GM20431 (cell line): ENCODE results near the gene GPC6.
"Not testable (repeated sequence)": the region's sequence is repeated elsewhere in the genome, so short reads cannot be mapped to it uniquely, and the experiment has no call there.

Experiments
- in situ Hi-C: fragments of 300-500 bp; cut with MseI, MboI; formaldehyde crosslinking; loops from one replicate; pipeline ENCODE4 v1.15.0; 2020; ENCODE audit warnings: low sequenced_read_pairs; ENCODE audit not compliant: unreplicated experiment

GPC6 gene

DNA sequence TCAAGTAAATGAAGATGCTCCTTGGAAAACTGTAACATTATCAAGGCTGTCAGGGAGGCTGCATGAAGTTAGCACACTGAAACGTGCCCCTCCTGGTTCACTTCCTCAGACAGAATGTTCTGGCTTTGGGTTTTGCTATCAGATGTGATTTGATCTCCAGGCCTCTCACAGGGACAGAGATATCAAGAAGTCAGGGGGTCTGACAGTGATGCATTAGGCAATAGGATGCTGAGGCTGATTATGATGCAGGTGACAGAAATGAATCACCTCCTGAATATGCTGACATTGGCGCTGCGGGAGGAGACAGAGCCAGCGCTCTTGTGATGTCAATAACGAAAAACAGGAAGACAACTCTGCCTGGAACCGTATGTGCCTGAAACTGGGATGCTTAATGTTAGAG, 974.4 kb downstream of the GPC6 start:
- in situ Hi-C loops = no loop called here

DNA sequence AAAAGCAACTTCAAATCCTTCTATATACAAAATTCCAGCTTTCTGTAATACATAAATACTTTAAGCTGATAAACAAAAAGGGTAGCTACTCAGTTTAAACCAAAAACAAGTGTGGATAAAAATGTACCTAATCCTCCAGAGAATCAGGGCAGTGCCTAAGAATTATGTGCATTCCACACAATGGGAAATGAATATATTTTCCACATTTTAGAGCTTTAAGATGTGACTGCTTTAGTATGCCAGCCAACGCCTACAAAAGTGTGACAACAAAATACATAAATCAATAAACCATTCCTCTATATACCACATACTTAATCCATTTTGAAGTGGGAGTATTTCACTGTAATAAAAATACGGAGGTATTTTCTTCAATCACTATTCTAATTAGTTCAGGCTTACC, 977.6 kb downstream of the GPC6 start:
- in situ Hi-C loops = no loop called here

DNA sequence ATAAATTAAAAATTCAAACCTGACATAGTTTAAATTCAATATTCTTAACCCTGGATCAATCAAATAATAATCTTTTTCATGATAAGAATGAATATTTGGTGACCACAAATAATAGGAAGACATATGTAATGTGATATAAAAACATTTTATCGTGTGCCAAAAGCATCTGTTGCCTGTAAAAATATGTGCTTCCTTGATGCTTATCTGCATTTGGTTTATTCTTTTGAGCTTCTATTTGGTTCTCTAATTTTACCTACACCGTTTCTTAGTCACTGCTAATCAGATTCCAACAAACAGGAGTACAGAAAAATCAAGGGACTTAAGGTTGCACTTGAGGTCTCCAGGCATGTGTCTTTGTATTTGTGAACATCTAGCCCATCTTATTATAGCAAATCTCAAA, 978.3 kb downstream of the GPC6 start:
- in situ Hi-C loops = no loop called here

DNA sequence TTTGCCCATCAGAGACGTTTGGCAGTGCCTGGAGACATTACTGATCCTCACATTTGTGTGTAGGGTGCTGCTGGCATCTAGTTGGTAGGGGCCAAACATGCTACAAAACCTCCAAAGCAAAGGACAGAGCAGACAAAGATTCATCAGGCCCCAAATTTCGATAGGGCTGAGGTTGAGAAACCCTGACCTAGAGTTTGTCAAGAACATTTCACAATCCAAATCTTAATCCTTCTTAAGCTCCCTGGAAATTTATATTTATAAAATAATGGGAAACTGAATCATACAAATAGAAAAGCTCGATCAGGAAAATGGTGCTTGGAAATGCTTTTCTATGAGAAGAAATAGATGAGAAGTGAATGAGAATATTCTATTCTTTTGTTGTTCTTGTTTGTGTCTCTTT, 979.3 kb downstream of the GPC6 start:
- in situ Hi-C loops = no loop called here

DNA sequence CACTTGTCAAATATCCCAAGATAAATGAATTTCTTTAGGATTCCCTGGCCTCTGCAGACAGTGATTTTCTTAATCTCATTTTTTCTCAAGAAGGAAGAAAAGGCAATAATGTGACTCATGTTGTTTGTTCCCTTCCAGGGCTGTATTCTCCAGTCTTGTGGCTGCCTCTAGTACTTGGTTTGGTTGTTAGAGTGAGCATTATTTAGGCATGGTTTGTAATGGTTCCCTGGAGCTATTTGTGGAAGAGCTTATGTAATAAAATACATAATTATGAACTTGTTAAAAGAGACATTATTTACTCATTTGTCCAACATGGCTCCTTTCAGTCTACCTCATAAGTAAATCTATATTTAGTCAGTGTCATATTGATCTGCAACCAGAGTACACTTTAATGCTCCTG, 982.5 kb downstream of the GPC6 start:
- in situ Hi-C loops = no loop called here

DNA sequence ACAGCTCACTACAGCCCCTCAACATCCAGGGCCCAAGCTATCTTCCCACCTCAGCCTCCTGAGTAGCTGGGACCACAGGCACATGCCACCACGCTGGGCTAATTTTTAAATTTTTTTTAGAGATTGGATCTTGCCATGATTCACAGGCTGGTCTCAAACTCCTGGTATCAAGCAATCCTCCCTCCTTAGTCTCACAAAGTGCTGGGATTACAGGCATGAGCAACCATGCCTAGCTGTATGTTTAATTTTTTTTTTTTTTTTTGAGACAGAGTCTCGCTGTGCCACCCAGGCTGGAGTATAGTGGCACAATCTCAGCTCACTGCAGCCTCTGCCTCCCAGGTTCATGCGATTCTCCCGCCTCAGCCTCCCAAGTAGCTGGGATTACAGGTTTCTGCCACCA, 983.3 kb downstream of the GPC6 start:
- in situ Hi-C loops = not testable (repeated sequence)

DNA sequence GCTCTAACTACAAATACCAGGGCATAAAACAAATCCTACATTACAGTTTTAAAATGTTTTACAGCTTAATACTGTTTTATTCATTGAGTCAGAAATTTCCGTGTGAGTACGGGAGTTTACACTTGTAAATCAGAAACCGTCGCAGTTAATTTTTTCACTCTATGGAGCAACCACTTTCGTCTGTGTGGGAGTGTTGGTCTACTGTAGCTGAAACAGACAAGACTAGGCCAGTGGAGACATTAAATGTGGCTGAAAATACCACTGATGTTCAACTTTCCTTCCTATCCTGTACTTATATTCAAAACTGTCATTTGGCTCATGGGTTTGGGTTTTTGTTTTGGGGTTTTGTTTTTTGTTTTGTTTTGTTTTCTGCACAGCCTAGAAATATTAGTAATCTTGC, 984.2 kb downstream of the GPC6 start:
- in situ Hi-C loops = no loop called here

DNA sequence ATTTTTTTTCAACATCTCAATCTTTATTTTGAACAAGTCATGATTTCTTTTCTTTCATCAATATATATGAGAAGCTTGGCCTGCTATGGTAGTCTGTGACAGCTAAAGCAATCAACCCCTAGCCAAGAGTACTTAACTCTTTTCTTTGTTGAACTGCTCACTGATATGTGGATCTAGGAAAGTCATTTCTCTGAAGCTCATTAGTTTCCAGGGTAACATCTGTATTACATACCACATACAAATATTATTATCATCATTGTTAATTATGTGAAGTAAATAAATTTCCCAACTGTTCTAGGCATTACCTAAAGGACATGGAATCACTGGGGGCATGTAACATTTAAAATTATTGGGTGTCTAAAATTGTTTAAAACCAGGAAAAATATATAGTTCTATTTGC, 985.6 kb downstream of the GPC6 start:
- in situ Hi-C loops = no loop called here

DNA sequence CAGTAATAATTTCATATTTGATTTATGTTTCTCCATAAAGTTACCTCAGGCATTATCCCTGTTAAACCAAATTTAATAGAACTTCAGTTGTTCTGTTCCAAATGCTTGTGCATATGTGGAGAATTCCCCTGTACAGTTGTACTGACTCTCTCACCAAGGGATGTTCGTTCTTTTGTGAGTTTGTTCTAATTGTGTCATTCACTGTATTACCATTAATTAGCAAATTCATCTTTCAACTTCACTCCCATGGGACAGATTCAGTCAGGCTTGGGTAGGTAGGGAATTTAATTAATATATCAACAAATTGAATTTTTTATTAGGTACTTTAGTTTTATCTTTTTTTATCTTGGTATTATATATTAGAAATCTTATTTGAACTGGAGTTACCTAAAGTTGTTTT, 987.5 kb downstream of the GPC6 start:
- in situ Hi-C loops = no loop called here

DNA sequence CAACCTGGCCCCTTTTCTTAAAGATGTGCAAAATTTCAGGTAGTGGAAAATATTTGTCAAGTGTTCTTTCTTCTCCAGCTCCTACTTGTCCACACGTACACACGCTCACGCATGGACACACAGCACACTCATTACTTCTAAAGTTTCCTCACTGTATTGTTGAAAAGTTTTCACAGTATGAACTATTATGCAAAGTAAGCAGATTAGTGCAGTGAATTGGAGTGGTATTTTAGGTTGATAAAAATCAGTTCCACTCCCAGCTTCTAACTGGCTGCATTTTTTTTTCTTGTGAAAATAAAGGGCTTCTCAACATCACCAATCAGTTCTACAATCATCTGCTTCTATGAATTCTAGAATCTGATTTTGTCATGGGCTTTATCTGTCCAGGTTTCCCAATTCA, 988.4 kb downstream of the GPC6 start:
- in situ Hi-C loops = no loop called here

DNA sequence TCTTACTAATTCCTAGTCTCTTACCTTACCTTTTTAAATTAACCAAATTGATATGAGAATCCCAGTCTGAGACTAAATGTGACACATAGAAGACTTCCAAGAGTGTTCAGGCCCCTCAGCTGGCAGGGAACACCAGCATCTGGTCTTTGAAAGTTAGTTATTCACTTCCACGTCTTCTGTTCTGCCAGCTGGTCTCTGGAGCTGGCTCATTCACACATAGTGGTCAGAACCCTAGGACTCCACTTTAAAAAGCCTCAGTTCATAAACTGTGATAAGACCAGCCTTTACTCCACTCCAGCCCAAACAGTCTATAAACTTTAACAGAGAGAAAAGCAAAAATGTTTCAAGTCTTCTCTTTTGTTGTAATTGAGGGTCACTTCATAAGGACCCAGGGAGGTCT, 989.9 kb downstream of the GPC6 start:
- in situ Hi-C loops = no loop called here

DNA sequence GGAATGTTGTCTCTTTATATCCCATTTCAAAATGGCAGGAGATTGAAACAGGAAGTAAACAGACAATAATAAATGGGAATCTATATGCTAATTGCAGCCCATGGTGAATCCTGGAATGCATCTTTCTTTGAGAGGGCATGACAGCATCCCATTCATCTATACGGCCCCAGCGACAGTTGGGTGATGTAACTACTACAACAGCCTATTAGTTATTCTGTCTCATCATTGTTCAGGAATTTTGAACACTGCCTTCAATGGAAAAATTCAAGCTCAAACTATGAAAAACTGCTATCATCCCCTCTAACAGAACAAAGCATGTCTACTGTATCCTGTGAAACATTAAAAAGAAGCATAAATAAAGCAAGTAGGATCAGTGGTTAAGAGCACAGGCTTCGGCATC, 990.8 kb downstream of the GPC6 start:
- in situ Hi-C loops = no loop called here

DNA sequence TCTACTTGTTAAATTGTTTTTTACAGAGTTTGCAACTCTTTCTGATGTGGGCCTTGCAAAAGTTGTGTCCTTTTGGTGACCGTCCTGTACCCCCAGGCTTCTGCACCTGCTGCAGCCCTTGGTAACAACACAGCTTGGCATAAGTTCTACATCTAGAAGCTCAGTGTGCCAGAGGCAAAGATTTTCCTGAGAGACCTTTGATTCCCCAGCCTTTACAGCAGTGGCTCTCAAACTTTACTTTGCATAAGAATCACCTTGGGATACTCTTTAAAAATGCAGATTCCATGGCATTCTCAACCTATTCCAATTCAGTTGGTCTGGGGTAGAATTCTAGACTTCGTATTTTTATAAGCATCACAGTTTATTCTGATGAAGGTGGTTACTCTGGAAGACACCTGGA, 991.9 kb downstream of the GPC6 start:
- in situ Hi-C loops = no loop called here

DNA sequence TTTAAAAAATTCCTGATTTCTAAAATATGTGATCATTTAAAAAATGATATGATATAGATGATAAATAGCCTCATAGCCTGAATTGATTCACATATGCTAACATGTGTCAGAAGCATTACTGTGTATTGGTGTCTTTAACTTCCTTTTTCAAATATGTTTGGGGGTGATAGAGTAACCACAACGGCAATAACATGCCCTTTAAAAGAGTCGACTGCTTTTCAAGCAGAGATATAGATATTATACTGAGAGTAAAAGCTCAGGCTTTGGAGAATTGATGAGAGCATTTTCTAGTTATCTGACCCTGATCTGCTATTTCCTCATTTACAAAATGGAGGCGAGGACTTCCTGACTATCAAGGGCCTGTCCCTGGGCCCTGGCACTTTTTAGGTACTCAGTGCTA, 992.3 kb downstream of the GPC6 start:
- in situ Hi-C loops = no loop called here

DNA sequence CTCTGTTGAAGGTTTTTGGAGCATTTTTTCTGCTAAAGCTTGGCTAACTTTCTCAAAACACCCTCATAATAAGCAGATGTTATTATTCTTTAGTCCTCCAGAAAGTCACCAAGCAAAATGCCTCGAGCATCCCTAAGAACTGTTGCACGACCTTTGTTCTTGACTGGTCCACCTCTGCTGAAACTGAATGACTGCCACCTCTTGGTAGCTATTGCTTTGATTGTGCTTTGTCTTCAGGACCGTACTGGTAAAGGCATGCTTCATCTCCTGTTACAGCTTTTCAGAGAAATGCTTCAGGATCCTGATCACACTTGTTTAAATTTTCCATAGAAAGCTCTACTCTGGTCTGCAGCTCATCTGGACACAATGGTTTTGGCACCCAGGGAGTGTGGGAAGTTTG, 998.1 kb downstream of the GPC6 start:
- in situ Hi-C loops = no loop called here

DNA sequence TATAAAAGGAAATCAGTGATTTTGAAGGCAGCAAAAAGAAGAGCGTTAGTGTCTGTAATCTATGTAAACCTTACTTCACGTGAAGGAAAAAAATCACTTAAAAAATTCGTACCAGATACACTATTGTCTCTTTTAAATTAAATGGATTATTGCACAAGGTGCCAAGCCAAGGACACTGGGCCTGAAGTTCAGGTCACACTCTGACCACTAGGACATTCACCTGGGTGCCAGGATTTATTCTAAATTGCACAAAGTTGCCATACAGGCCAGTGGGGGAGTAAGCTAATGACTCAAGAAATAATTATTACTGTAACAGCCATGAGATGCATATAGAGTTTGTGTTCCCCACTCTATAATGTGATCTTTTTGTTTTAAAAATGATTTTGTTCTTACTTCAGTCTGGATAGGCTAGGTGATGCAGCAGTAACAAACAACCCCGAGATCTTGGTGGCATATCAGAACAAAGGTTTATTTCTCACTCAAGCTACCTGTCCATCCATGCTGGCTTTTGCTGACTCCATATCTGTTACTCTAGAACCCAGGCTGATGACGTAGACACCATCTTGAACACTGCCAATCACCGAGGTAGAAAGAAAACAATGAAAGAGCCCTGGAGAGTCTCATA, 1000.8 kb downstream of the GPC6 start:
- in situ Hi-C loops = no loop called here

DNA sequence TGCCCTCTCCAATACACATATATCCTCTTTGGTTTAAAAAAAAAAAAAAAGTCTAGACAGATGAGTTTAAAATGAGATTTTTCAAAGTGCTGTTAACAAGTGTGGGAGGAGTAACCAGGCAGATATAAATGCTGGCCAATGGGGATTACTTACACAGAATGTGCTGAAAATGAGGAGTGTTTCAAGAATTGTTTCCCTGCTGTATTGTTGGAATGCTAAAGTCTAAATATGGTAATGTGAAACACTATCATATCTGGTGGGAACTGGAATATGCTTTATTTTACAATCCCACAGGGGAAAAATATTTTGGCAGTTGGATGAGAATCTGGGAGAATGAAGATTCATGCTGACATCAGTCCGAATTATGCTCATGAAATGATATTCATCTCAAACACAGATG, 1002.2 kb downstream of the GPC6 start:
- in situ Hi-C loops = no loop called here

DNA sequence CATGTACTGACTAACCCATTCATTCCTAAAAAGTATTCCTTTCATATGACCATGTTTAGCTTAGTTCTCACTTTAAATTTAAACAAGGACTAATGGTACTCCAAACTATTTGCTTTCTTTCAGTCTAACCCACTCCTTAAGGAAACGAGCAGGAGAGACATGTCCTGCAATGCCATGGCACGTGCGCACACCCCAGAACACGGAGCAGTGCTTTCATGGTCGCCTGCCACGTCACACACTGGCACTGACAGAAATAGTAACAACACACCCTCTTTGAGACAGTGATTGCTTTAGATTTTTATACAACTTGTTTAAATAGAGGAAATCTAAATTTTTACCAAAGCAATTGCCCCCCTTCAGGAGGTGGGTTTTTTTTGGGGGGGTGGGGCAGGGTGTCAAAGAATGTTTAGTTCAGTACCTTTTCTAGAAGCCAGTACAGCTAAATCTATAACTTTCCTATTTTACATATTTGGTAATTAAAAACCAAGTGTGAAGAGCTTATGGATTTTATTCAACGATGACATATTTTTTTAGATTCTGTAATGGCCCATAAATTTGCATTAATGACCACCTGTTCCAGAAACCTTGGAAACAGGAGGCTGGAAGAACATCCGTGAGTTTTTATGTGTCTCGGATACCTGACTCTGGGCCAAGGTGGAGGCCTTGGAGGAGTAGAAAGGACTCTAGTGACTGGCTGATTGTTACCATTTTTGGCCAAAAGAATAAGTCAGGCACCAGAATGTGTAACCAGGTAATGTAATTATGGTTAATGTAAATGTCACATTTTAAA, 1005.7 kb downstream of the GPC6 start:
- in situ Hi-C loops = no loop called here

DNA sequence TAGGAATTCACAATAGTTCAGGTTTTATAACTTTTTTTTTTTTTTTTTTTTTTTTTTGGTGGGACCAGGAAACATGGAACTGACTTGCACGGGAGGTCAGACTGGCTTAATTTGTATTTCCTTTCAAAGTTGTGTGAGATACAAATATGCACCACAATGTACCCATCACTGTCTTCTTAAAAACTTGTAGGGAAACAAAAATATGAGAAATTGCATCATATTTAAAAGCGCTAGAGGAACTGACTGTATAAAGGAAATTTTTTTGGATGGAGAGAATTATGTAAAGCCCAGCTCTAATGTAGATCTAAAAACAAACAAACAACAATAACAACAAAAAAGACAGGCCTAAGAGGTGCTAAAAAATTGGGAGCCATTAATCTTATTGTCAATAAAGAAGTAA, 1006.3 kb downstream of the GPC6 start:
- in situ Hi-C loops = no loop called here

DNA sequence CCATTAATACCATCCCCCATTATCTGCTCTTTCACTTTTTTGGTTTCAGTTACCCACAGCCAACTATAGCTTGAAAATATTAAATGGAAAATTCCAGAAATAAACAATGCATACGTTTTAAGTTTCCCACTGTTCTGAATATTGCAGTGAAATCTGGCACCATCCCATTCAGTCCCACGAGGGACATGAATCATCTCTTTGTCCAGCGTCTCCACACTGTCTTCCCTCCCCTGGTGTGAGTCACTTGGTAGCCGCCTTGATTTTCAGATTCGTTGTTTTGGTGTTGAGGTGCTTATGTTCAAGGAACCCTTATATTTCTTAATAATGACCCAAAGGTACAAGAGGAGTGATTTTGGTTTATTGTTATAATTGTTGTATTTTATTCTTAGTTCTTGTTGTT, 1006.8 kb downstream of the GPC6 start:
- in situ Hi-C loops = no loop called here

DNA sequence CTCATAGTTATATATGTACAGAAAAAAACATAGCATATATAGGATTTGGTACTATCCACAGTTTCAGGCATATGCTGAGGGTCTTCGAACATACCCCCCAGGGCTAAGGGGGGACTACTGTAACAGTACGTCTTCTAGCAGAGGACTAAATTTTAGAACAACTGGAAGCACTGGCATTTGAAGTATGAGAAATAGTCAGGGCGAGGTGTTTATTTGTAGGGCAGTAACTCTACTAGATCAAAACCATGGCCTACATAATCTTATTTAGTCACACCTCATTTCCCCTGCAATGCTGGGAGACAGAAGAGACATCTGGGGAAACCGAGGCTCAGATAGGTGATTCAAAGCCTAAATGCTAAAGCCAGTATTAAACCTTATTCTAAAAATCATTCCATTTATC, 1007.2 kb downstream of the GPC6 start:
- in situ Hi-C loops = no loop called here

DNA sequence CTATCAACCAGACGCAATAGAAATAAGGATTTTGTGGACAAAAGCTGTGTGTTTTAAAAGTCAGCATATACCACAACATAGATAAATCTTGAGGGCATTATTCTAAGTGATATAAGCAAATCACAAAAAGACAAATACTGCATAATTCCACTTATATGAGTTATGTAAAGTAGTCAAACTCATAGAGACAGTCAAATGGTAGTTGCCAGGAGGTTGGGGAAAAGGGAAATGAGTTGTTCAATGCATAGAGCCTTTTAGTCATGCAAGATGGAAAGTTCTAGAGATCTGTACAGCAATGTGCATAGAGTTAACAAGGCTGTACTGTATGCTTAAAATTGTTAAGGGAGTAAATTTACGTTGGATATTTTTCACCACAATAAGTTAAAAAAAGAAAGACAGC, 1008.1 kb downstream of the GPC6 start:
- in situ Hi-C loops = no loop called here
